DOHH2 (cell line): ENCODE results near the gene KCNN3.

ENCODE experiments used
- H3F3A ChIP-seq: fragments of 200-600 bp; sonication (generic), shearing (Covaris generic); 2 replicates; pipeline ENCODE4 v1.6.0; 2016; ENCODE audit warnings: antibody characterized with exemption, mild to moderate bottlenecking; ENCODE audit not compliant: control insufficient read depth, insufficient read depth
- H3K27ac ChIP-seq: fragments of 200-600 bp; sonication (generic); 2 replicates; pipeline ENCODE4 v1.5.1; 2014; ENCODE audit warnings: low read depth, mild to moderate bottlenecking, low read length, moderate library complexity
- H3K27me3 ChIP-seq: fragments of 200-600 bp; sonication (generic); 2 replicates; pipeline ENCODE4 v1.6.1; 2014; ENCODE audit warnings: mild to moderate bottlenecking, low read length, mixed read lengths; ENCODE audit not compliant: control insufficient read depth
- H3K36me3 ChIP-seq: fragments of 200-600 bp; sonication (generic); 2 replicates; pipeline ENCODE4 v1.6.1; 2014; ENCODE audit warnings: mild to moderate bottlenecking, low read length, moderate library complexity, mixed read lengths; ENCODE audit not compliant: control insufficient read depth
- H3K4me1 ChIP-seq: fragments of 200-600 bp; sonication (generic); 2 replicates; pipeline ENCODE4 v1.6.1; 2014; ENCODE audit warnings: mild to moderate bottlenecking, low read length, mixed read lengths; ENCODE audit not compliant: control insufficient read depth
- H3K4me2 ChIP-seq: fragments of 200-600 bp; sonication (generic); 2 replicates; pipeline ENCODE4 v1.6.0; 2014; ENCODE audit warnings: mild to moderate bottlenecking, low read length, moderate library complexity
- H3K4me3 ChIP-seq: fragments of 200-600 bp; sonication (generic); 2 replicates; pipeline ENCODE4 v1.5.1; 2014; ENCODE audit warnings: mild to moderate bottlenecking, low read length, mixed read lengths
- H3K79me2 ChIP-seq: fragments of 200-600 bp; sonication (generic); 2 replicates; pipeline ENCODE4 v1.6.1; 2014; ENCODE audit warnings: mild to moderate bottlenecking, low read length, mixed read lengths; ENCODE audit not compliant: control insufficient read depth
- H3K9me2 ChIP-seq: fragments of 200-600 bp; sonication (generic); replicated peaks from 2 replicates; pipeline ENCODE4 v1.6.1; 2014; ENCODE audit warnings: mild to moderate bottlenecking, low read length, mixed read lengths; ENCODE audit not compliant: control insufficient read depth
- H3K9me3 ChIP-seq: fragments of 200-600 bp; sonication (generic); 2 replicates; pipeline ENCODE4 v1.6.1; 2014; ENCODE audit warnings: antibody characterized with exemption, low read length, mixed read lengths; ENCODE audit not compliant: control insufficient read depth, insufficient read depth
- H4K20me1 ChIP-seq: fragments of 200-600 bp; sonication (generic); 2 replicates; pipeline ENCODE4 v1.6.0; 2014; ENCODE audit warnings: low read depth, mild to moderate bottlenecking, antibody characterized with exemption, low read length, moderate library complexity; ENCODE audit not compliant: control insufficient read depth, insufficient read depth
- CTCF ChIP-seq: fragments of 200-600 bp; sonication (generic); IDR thresholded peaks from one replicate; pipeline ENCODE4 v1.5.1; 2014; ENCODE audit warnings: antibody characterized with exemption, mild to moderate bottlenecking, low read depth, low read length; ENCODE audit not compliant: poor library complexity, severe bottlenecking
- EZH2phosphoT487 ChIP-seq: fragments of 200-600 bp; sonication (generic); IDR thresholded peaks from 2 replicates; pipeline ENCODE4 v1.6.1; 2017; ENCODE audit warnings: borderline replicate concordance, mild to moderate bottlenecking, antibody characterized with exemption, low read length, moderate library complexity, mixed read lengths

KCNN3 gene

GRCh38 chr1:154829062-154829461, 41.0 kb downstream of the KCNN3 start:
- Histone ChIP-seq H3F3A (0 out of 2 replicates have a peak, but pooled peaks cover 5% of the 10 kb centered on the region), H4K20me1 (peaks cover 12% of the 10 kb centered on the region), H3K4me2 (no peak overlapping the region), H3K4me3 (no peak overlapping the region), H3K4me1 (0 out of 2 replicates have a peak, but pooled peaks cover 3% of the 10 kb centered on the region), H3K27me3 (no peaks in the 10 kb centered on the region), H3K9me2 (no peaks in the 10 kb centered on the region), H3K36me3 (peaks cover 30% of the 10 kb centered on the region), H3K27ac (no peak overlapping the region), H3K79me2 (peaks cover 89% of the 10 kb centered on the region), H3K9me3 (no peaks in the 10 kb centered on the region)
- no peak for TF ChIP-seq EZH2phosphoT487
- no peak for TF ChIP-seq CTCF

GRCh38 chr1:154824179-154825000, 45.7 kb downstream of the KCNN3 start:
- H3K27ac ChIP-seq = no peak overlapping the region
- H3K4me1 ChIP-seq = peaks cover 22% of the 10 kb centered on the region
- H3K27me3 ChIP-seq = no peaks in the 10 kb centered on the region
- TF ChIP-seq EZH2phosphoT487 = no peak
- no peak for TF ChIP-seq CTCF
- peaks cover 14% of the 10 kb centered on the region for H4K20me1 ChIP-seq
- no peaks in the 10 kb centered on the region for H3K9me3 ChIP-seq
- H3F3A ChIP-seq = 0 out of 2 replicates have a peak, but pooled peaks cover 5% of the 10 kb centered on the region
- H3K4me3 ChIP-seq = no peak overlapping the region
- H3K9me2 ChIP-seq = no peaks in the 10 kb centered on the region
- H3K36me3 ChIP-seq = peaks cover 56% of the 10 kb centered on the region
- no peak overlapping the region for H3K4me2 ChIP-seq
- peaks cover 64% of the 10 kb centered on the region for H3K79me2 ChIP-seq

DNA sequence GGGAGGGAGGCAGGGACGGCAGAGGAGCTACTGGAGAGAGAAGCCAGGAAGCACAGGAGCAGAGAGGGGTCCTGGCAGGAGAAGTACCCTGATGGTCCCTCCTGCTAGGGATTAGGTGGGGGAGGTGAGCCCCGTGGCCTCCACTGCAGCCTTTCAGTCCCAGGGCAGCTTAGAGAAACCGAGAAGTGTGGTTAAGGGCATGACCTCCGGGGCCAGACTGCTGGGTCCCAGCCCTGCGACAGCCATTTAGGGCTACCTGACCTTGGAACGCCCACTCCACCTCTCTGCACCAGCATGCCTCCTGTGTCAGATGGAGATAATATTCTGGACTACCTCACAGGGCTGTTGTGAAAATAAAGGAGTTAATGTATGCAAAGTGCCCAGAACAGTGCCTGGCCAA, 47.4 kb downstream of the KCNN3 start:
- 0 out of 2 replicates have a peak, but pooled peaks cover 5% of the 10 kb centered on the region for H3F3A ChIP-seq
- peaks cover 14% of the 10 kb centered on the region for H4K20me1 ChIP-seq
- H3K4me1 ChIP-seq = peaks cover 33% of the 10 kb centered on the region
- H3K4me3 ChIP-seq = no peak overlapping the region
- H3K4me2 ChIP-seq = no peak overlapping the region
- H3K27ac ChIP-seq = no peak overlapping the region
- H3K79me2 ChIP-seq = peaks cover 64% of the 10 kb centered on the region
- TF ChIP-seq EZH2phosphoT487 (no peak), CTCF (no peak)
- no peaks in the 10 kb centered on the region for H3K27me3 ChIP-seq
- H3K36me3 ChIP-seq = peaks cover 64% of the 10 kb centered on the region
- H3K9me2 ChIP-seq = no peaks in the 10 kb centered on the region
- no peaks in the 10 kb centered on the region for H3K9me3 ChIP-seq
